HepG2 (cell line): Measurements from ENCODE around the gene EFCAB8. TPM values are rescaled to one million over a fixed set of nuclear protein-coding genes. Genes with fewer than 3 reads are reported as not detected.
A peak's percentile ranks its signal among the peaks of the same experiment; 100 is the strongest.

ENCODE experiments used
- ATAC-seq: fragments of 200-7000 bp; cut with Tn5 transposase; 3 replicates; pipeline ENCODE4 v1.9.1; 2020; ENCODE audit warnings: mild to moderate bottlenecking, moderate library complexity
- BruUV-seq: library from RNA; stranded (reverse); fragments of 400-500 nt; replicated peaks from 2 replicates; lab custom pipeline; 2021; lab: Mats Ljungman, UMichigan
- CTCF ChIA-PET: fragments of 300-600 bp; formaldehyde crosslinking; extraction: SDS; loops from one replicate; lab custom pipeline; 2021; ENCODE audit warnings: low total read pairs, inconsistent platforms, low intra/inter-chr PET ratio; lab: Yijun Ruan, JAX
- POLR2A ChIA-PET: fragments of 350-600 bp; sonication (Branson Sonifier 250); formaldehyde crosslinking; loops from one replicate; lab custom pipeline; 2020; ENCODE audit warnings: antibody characterized with exemption, inconsistent platforms; lab: Yijun Ruan, JAX
- DNase-seq: peaks from one replicate; pipeline ENCODE4 v3.0.0-alpha.2; 2015; ENCODE audit warnings: low spot score
- FAIRE-seq: peaks from 3 replicates; lab custom pipeline; 2011; peaks lifted over from hg19 to GRCh38; lab: Jason Lieb, UNC
- H2AFZ ChIP-seq: one replicate; pipeline ENCODE4 v1.6.1; 2011; ENCODE audit warnings: low read length, inconsistent platforms
- H3K27ac ChIP-seq: fragments of 300-600 bp; 3 replicates; pipeline ENCODE4 v1.8.0; 2011; ENCODE audit warnings: mixed run types, mild to moderate bottlenecking, mixed read lengths, low read length, inconsistent platforms; ENCODE audit not compliant: insufficient read depth; ENCODE audit errors: extremely low read length
- H3K27me3 ChIP-seq, 2 experiments: fragments of 200-600 bp in 1 of 2; 2 replicates in 1 of 2; 3 replicates in 1 of 2; pipeline versions ENCODE4 v1.6.0 to v1.8.0; 2011; ENCODE audit warnings: low read length in 2 of 2, mild to moderate bottlenecking in 2 of 2, moderate library complexity in 2 of 2, inconsistent platforms in 1 of 2; ENCODE audit not compliant: insufficient read depth in 2 of 2, control insufficient read depth in 1 of 2
- H3K36me3 ChIP-seq, 2 experiments: fragments of 200-600 bp in 1 of 2; replicated peaks in 1 of 2; 2 replicates in 1 of 2; 3 replicates in 1 of 2; pipeline versions ENCODE4 v1.5.1 to v1.8.0; 2011; ENCODE audit warnings: low read length in 2 of 2, inconsistent platforms in 1 of 2; ENCODE audit not compliant: insufficient read depth in 2 of 2, control insufficient read depth in 1 of 2
- H3K4me1 ChIP-seq: 2 replicates; pipeline ENCODE4 v1.5.1; 2012; ENCODE audit warnings: low read length, inconsistent platforms; ENCODE audit not compliant: insufficient read depth
- H3K4me2 ChIP-seq: 2 replicates; pipeline ENCODE4 v1.6.0; 2011; ENCODE audit warnings: low read depth, low read length, inconsistent platforms
- H3K4me3 ChIP-seq, 3 experiments: fragments of 200-600 bp in 1 of 3; sonication (generic), shearing (Covaris generic) in 1 of 3; replicated peaks in 1 of 3; 2 replicates each; pipeline ENCODE4 v1.5.1; 2011 to 2016; ENCODE audit warnings: low read length in 3 of 3, inconsistent platforms in 2 of 3, low read depth in 2 of 3, mild to moderate bottlenecking in 2 of 3, control low read depth in 1 of 3, mixed read lengths in 1 of 3; ENCODE audit not compliant: insufficient read depth in 1 of 3
- H3K79me2 ChIP-seq: one replicate; pipeline ENCODE4 v1.6.1; 2011; ENCODE audit warnings: low read length, inconsistent platforms; ENCODE audit not compliant: insufficient read depth
- H3K9ac ChIP-seq: 2 replicates; pipeline ENCODE4 v1.6.0; 2011; ENCODE audit warnings: mild to moderate bottlenecking, low read depth, low read length, inconsistent platforms; ENCODE audit not compliant: insufficient read depth
- H3K9me3 ChIP-seq: 2 replicates; pipeline ENCODE4 v1.5.1; 2012; ENCODE audit warnings: mild to moderate bottlenecking, low read length
- H4K20me1 ChIP-seq: 2 replicates; pipeline ENCODE4 v1.6.0; 2011; ENCODE audit warnings: inconsistent platforms, mild to moderate bottlenecking, low read length, moderate library complexity; ENCODE audit not compliant: insufficient read depth
- ARHGAP35 ChIP-seq: sonication (generic); formaldehyde crosslinking; IDR thresholded peaks from 2 replicates; pipeline ENCODE4 v1.9.0; 2022; ENCODE audit warnings: mild to moderate bottlenecking, inconsistent platforms, moderate library complexity, missing genetic modification reagents, borderline replicate concordance
- CBX2 ChIP-seq, 2 experiments: fragments of 200-600 bp in 1 of 2; sonication (generic); formaldehyde crosslinking in 1 of 2; IDR thresholded peaks; 2 replicates each; pipeline versions ENCODE4 v1.7.0 to v1.8.1; 2018 to 2022; ENCODE audit warnings: low read depth in 2 of 2, low read length in 1 of 2, mild to moderate bottlenecking in 1 of 2, missing genetic modification reagents in 1 of 2
- GTF3A ChIP-seq: sonication (generic); formaldehyde crosslinking; conservative IDR thresholded peaks from 2 replicates; pipeline ENCODE4 v1.4.0; 2020; ENCODE audit warnings: mild to moderate bottlenecking, missing genetic modification reagents
- HMGXB3 ChIP-seq: sonication (generic); formaldehyde crosslinking; IDR thresholded peaks from 2 replicates; pipeline ENCODE4 v1.4.0; 2020; ENCODE audit warnings: missing genetic modification reagents, borderline replicate concordance
- PRDM4 ChIP-seq: sonication (generic); formaldehyde crosslinking; IDR thresholded peaks from 2 replicates; pipeline ENCODE4 v1.9.0; 2021; ENCODE audit warnings: missing genetic modification reagents, borderline replicate concordance
- RARA ChIP-seq: IDR thresholded peaks from 2 replicates; pipeline ENCODE4 v1.6.1; 2016; ENCODE audit warnings: missing genetic modification reagents, missing compliant biosample characterization
- XRCC5 ChIP-seq: fragments of 200-400 bp; formaldehyde crosslinking; optimal IDR thresholded peaks from 2 replicates; pipeline ENCODE3; 2017; ENCODE audit warnings: mild to moderate bottlenecking, low read length
- ZMYM3 ChIP-seq: sonication (generic); formaldehyde crosslinking; IDR thresholded peaks from 2 replicates; pipeline ENCODE4 v1.5.1; 2020; ENCODE audit warnings: mild to moderate bottlenecking, missing genetic modification reagents
- ZNF629 ChIP-seq: sonication (generic); formaldehyde crosslinking; conservative IDR thresholded peaks from 2 replicates; pipeline ENCODE4 v1.5.0; 2020; ENCODE audit warnings: missing genetic modification reagents
- WGBS: methylation state at CpG from one replicate; pipeline ENCODE4 v1.1.6; 2017; ENCODE audit warnings: low lambda C conversion rate; 5-methylcytosine and 5-hydroxymethylcytosine counted together
- in situ Hi-C: cut with HindIII; loops from 2 replicates; pipeline ENCODE4 v1.10.0; 2017; ENCODE audit warnings: low pct_unique_long_range_greater_than_20kb; ENCODE audit not compliant: extremely low pct_ligation_motif_present
- intact Hi-C: fragments of 100-400 bp; cut with micrococcal nuclease; formaldehyde crosslinking; loops from one replicate; pipeline ENCODE4 v1.10.0; 2022; ENCODE audit not compliant: unreplicated experiment
- polyA plus RNA-seq, 8 experiments: library from polyadenylated mRNA; depleted of rRNA in 3 of 8; stranded (reverse) in 7 of 8; unstranded in 1 of 8; fragments of >200 nt; fragmentation: Illumina TruSeq in 4 of 8; extraction: Trizol in 4 of 8; gene quantifications; 2 replicates each; pipeline versions ENCODE4 v1.2.1 to v1.2.3, GENCODE V29; 2011 to 2016; ENCODE audit warnings: low read depth in 4 of 8, missing spikeins in 1 of 8, mixed read lengths in 1 of 8; ENCODE audit not compliant: insufficient read depth in 1 of 8
- total RNA-seq, 5 experiments: library from RNA; depleted of rRNA; stranded (reverse); fragments of >200 nt; fragmentation: Illumina TruSeq; extraction: Trizol; gene quantifications; 2 replicates each; pipeline ENCODE4 v1.2.3, GENCODE V29; 2016; ENCODE audit warnings: low read depth in 1 of 5

The EFCAB8 gene
- total and polyA plus RNA-seq, 2 of the 13 experiments (the other 11 are each of a cell fraction or from before 2014, with no cell fraction given), result 0.15 to 0.22 TPM

- H3K79me2 ChIP-seq, result no peaks in the 10 kb centered on the region
- no peak overlapping the region for H3K4me3 ChIP-seq
- H2AFZ ChIP-seq, result no peak overlapping the region
- H3K9me3 ChIP-seq, result no peaks in the 10 kb centered on the region
- TF ChIP-seq ZMYM3 (CRISPR knock-in tag), result peak; percentile 35; the same call in 1 of the 2 replicates
- TF ChIP-seq ARHGAP35 (CRISPR knock-in tag), result no peak
- no peak for TF ChIP-seq XRCC5
- TF ChIP-seq HMGXB3 (CRISPR knock-in tag), result no peak
- peak; percentile 91 for TF ChIP-seq ZNF629 (CRISPR knock-in tag)
- TF ChIP-seq PRDM4 (CRISPR knock-in tag), result no peak
- no peak for TF ChIP-seq CBX2 (IDR thresholded peaks at IDR 0.05; ENCODE audit: low read depth, low read length)
- TF ChIP-seq CBX2 (CRISPR knock-in tag; IDR thresholded peaks at IDR 0.05; ENCODE audit: low read depth), result no peak
- no peak for TF ChIP-seq RARA (CRISPR knock-in tag)
- TF ChIP-seq GTF3A, result 0 out of 2 replicates have a peak, but pooled peaks have one; percentile 41
- TF ChIP-seq, all 625 proteins: peak for 3
- BruUV-seq, result no TSS peak
- no peak overlapping the region for H3K9ac ChIP-seq
- ChIA-PET POLR2A (no interaction called here), CTCF (no interaction called here)
- ATAC-seq, result no peak
- in situ Hi-C loops (no loop called here), intact Hi-C loops (no loop called here)
- no peak for DNase-seq
- H3K4me2 ChIP-seq, result no peak overlapping the region
- no peaks in the 10 kb centered on the region for H3K36me3 ChIP-seq
- no peak for FAIRE-seq
- no peaks in the 10 kb centered on the region for H4K20me1 ChIP-seq
- H3K4me1 ChIP-seq, result peaks cover 10% of the 10 kb centered on the region
- H3K27ac ChIP-seq, result no peak overlapping the region
- H3K27me3 ChIP-seq, result peaks cover 2 to 4% of the 10 kb centered on the region in 2 experiments; a peak in 2 of 5 replicates
- 56% methylated on average over 4 of the region's 4 CpGs for WGBS
Observed at GRCh38 chr20:32885952-32886351, 27.2 kb downstream of the EFCAB8 start.
